Calu3 (cell line): ENCODE data around the gene RGS17. TPM values are rescaled to one million over a fixed set of nuclear protein-coding genes. Genes with fewer than 3 reads are reported as not detected.

Experiments
- BruUV-seq: library from RNA; stranded (reverse); fragments of 400-500 nt; replicated peaks from 2 replicates; lab custom pipeline; 2021; lab: Mats Ljungman, UMichigan
- CTCF ChIA-PET: fragments of 300-600 bp; sonication (Branson Sonifier 250); formaldehyde crosslinking; loops from one replicate; lab custom pipeline; 2022; ENCODE audit warnings: antibody characterized with exemption; lab: Charles Lee
- DNase-seq: peaks from one replicate; pipeline ENCODE4 v3.0.0; 2022
- H3K27ac Mint-ChIP-seq: one replicate; pipeline ENCODE4 v1.8.0; 2022; ENCODE audit warnings: mixed read lengths; ENCODE audit not compliant: unreplicated experiment
- H3K27me3 Mint-ChIP-seq: one replicate; pipeline ENCODE4 v1.8.0; 2022; ENCODE audit warnings: mixed read lengths; ENCODE audit not compliant: unreplicated experiment
- H3K36me3 Mint-ChIP-seq: one replicate; pipeline ENCODE4 v1.8.0; 2022; ENCODE audit warnings: mild to moderate bottlenecking, moderate library complexity, mixed read lengths; ENCODE audit not compliant: insufficient read depth, unreplicated experiment
- H3K4me1 Mint-ChIP-seq: one replicate; pipeline ENCODE4 v1.8.0; 2022; ENCODE audit warnings: mild to moderate bottlenecking, low read depth, mixed read lengths; ENCODE audit not compliant: unreplicated experiment
- H3K4me3 Mint-ChIP-seq: one replicate; pipeline ENCODE4 v1.8.0; 2022; ENCODE audit warnings: mild to moderate bottlenecking, low read depth, moderate library complexity, mixed read lengths; ENCODE audit not compliant: unreplicated experiment
- H3K9me3 Mint-ChIP-seq: one replicate; pipeline ENCODE4 v1.8.0; 2022; ENCODE audit warnings: low read depth, mixed read lengths; ENCODE audit not compliant: unreplicated experiment
- CTCF ChIP-seq: fragments of 200-600 bp; IDR thresholded peaks from one replicate; pipeline ENCODE4 v1.8.0; 2022; ENCODE audit warnings: antibody characterized with exemption; ENCODE audit not compliant: unreplicated experiment
- intact Hi-C: fragments of 100-400 bp; cut with micrococcal nuclease; formaldehyde crosslinking; loops from one replicate; pipeline ENCODE4 v1.10.0; 2022; ENCODE audit not compliant: unreplicated experiment
- total RNA-seq: library from RNA; stranded (reverse); gene quantifications from 2 replicates; pipeline ENCODE4 v1.2.3, GENCODE V29; 2022

The RGS17 gene
- total RNA-seq, 1 experiment from 2014 or later: 0.78 TPM

DNA sequence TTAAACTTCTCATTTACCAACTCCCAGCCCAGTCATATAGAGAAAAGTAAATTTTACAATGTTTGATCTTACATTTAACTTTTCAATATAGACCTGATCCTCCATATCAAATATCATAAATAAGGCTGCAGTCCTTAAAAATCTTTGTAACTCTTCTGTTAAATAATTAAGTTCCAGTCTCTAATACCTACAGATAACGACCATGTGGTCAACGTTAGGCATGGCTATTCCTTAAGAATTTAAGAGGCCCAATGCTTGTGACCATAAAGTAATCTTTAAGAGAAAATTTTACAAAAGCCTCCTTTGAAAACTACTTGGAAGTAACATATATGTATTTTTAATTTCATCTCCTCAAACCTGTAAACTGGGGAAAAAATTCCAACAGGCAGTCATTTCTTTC, 149.9 kb downstream of the RGS17 start:
- TF ChIP-seq CTCF: no peak
- no peaks in the 10 kb centered on the region for H3K9me3 Mint-ChIP-seq
- BruUV-seq: TSS peak; percentile 50
- H3K27ac Mint-ChIP-seq: peak overlapping the region; percentile 52
- peaks cover 36% of the 10 kb centered on the region for H3K4me1 Mint-ChIP-seq
- no peaks in the 10 kb centered on the region for H3K27me3 Mint-ChIP-seq
- intact Hi-C loops: no loop called here
- DNase-seq: no peak
- CTCF ChIA-PET: no interaction called here
- H3K4me3 Mint-ChIP-seq: peak overlapping the region; percentile 91
- H3K36me3 Mint-ChIP-seq: peaks cover 44% of the 10 kb centered on the region

DNA sequence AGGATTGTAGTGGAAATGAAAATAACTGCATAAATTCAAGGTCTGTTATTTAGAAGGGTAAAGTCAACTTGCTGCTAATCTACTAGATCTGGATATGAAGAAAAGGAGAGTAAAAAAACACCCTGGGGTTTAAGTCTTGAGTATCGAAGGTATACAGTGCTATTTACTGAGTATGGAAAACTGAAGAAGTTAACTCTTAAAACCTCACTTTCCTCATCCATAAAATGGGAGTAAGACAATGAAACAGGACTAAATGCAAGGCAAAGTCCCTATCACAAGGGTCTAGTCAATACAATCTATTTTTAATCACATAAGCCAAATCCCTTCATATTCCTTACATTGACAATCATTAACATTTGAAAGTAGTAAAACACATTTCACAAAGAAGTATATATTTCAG, 150.4 kb downstream of the RGS17 start:
- Mint-ChIP-seq H3K9me3 (no peaks in the 10 kb centered on the region), H3K4me1 (peaks cover 38% of the 10 kb centered on the region), H3K27me3 (no peaks in the 10 kb centered on the region), H3K27ac (peak overlapping the region; percentile 71), H3K36me3 (peaks cover 40% of the 10 kb centered on the region), H3K4me3 (peak overlapping the region; percentile 91)
- no TSS peak for BruUV-seq
- no peak for TF ChIP-seq CTCF
- intact Hi-C loops: no loop called here
- no peak for DNase-seq
- CTCF ChIA-PET: no interaction called here

DNA sequence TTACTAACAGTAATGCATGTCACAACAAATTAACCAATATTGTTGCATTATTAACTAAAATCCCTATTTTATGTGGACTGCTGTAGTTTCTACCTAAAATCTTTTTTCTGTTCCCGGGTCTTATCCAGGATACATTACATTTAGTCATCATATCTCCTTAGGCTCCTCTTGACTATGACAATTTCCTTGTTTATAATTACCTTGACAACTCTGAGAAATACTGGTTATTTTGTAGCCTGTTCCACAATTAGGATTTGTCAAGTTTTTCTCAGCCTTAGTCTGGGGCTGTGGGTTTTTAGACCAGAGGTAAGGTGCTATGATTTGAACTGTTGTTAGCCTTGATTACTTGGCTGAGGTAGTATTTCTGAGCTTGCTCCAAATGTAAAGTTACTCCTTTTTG, 152.0 kb downstream of the RGS17 start:
- H3K4me1 Mint-ChIP-seq: peaks cover 38% of the 10 kb centered on the region
- intact Hi-C loops: no loop called here

GRCh38 chr6:152978058-152978457, 153.0 kb downstream of the RGS17 start:
- CTCF ChIA-PET: interaction anchor here (0.6 kb wide), 1 partner anchor 171 kb away, joined by 5 read pairs; no protein-coding TSS in a partner anchor
- TF ChIP-seq CTCF: no peak
- DNase-seq: no peak
- Mint-ChIP-seq H3K9me3 (no peaks in the 10 kb centered on the region), H3K27ac (no peak overlapping the region), H3K4me3 (no peak overlapping the region), H3K36me3 (peaks cover 32% of the 10 kb centered on the region), H3K4me1 (peaks cover 37% of the 10 kb centered on the region), H3K27me3 (no peaks in the 10 kb centered on the region)
- intact Hi-C loops: no loop called here
- BruUV-seq: no TSS peak

More for the DNA sequence above, 152.0 kb downstream of the RGS17 start:
- Mint-ChIP-seq H3K36me3 (peaks cover 42% of the 10 kb centered on the region), H3K27ac (no peak overlapping the region), H3K4me3 (no peak overlapping the region), H3K9me3 (no peaks in the 10 kb centered on the region), H3K27me3 (no peaks in the 10 kb centered on the region)
- no peak for TF ChIP-seq CTCF
- CTCF ChIA-PET: no interaction called here
- no peak for DNase-seq
- no TSS peak for BruUV-seq
